Mesodermal cell (in vitro differentiated cells): ENCODE data around the gene ANK3.

Experiments
- H3K27ac ChIP-seq: 2 replicates; pipeline ENCODE4 v1.7.0; 2013; ENCODE audit warnings: mild to moderate bottlenecking, low read depth, low read length, moderate library complexity; ENCODE audit not compliant: severe bottlenecking
- H3K36me3 ChIP-seq: 2 replicates; pipeline ENCODE4 v1.7.1; 2013; ENCODE audit warnings: mild to moderate bottlenecking, low read length, moderate library complexity; ENCODE audit not compliant: control insufficient read depth, insufficient read depth
- H3K4me1 ChIP-seq: one replicate; pipeline ENCODE4 v1.7.1; 2013; ENCODE audit warnings: mild to moderate bottlenecking, low read length; ENCODE audit not compliant: insufficient read depth, control insufficient read depth, poor library complexity, severe bottlenecking
- H3K4me3 ChIP-seq: 2 replicates; pipeline ENCODE4 v1.7.0; 2013; ENCODE audit warnings: low read length, control low read depth, mild to moderate bottlenecking; ENCODE audit not compliant: insufficient read depth, poor library complexity, severe bottlenecking; ENCODE audit errors: extremely low read depth
- H3K9me3 ChIP-seq: 2 replicates; pipeline ENCODE4 v1.7.1; 2013; ENCODE audit warnings: mild to moderate bottlenecking, low read length, moderate library complexity; ENCODE audit not compliant: control insufficient read depth
- WGBS, 2 experiments: methylation state at CpG; one replicate each; pipeline ENCODE4 v1.1.5; 2013; ENCODE audit warnings: missing lambda C conversion rate in 2 of 2; ENCODE audit not compliant: insufficient coverage in 2 of 2; 5-methylcytosine and 5-hydroxymethylcytosine counted together

ANK3 gene

GRCh38 chr10:60205741-60206140 lies 183.9 kb downstream of the ANK3 start:
- H3K4me3 ChIP-seq, result no peak overlapping the region
- H3K4me1 ChIP-seq, result no peaks in the 10 kb centered on the region
- no peaks in the 10 kb centered on the region for H3K9me3 ChIP-seq
- no peak overlapping the region for H3K27ac ChIP-seq
- H3K36me3 ChIP-seq, result no peaks in the 10 kb centered on the region
- 86 to 90% methylated on average over 2 of the region's 3 CpGs for WGBS, 2 experiments

DNA sequence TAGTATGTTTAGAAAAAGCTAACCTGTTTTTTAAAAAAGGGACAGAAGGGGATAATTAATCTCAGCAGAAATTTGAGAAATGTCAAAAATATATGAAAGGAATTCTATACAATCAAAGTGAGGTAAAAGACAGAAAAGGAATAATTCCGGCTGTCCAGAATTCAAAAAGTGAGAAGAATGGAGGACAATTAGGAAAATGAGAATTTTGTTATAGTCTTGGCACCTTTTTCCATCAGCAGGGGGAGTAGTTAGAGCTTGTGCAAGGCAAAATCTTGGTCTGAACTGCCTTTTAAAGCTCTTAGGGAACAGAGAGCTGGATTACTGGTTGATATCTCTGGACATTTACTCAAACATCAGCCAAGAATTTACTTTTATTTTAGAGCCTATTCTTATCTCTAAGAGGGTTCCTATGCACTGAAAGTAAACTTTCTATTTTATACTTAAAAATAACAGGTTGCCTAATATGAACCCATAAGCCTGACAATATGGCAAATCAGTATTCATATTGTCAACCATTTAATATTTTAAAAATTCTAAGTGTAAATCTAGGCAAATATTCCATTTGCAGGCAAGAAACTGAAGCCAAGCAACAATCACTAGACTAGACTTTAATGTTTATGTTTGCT lies 185.6 kb downstream of the ANK3 start:
- 50% methylated on average over 1 of the region's 1 CpG; no CpG with 5 or more reads in 1 of the 2 experiments for WGBS, 2 experiments

DNA sequence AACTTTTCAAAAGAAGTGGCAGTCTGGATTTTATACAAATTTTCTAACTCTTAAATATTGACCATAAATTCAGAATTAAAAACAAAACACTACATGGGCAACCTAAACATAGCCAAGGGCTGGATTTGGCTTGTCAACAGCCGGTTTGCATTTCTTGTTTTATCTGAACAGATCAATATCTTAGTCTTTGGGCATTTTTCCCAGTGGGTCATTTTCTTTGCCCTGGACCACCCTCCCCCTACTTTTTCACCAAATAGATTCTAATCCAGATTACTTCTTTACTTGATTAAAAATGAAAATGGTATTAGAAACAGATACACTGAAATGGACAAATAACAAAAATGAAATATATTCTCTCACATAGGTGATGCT lies 189.0 kb downstream of the ANK3 start:
- no peaks in the 10 kb centered on the region for H3K36me3 ChIP-seq
- H3K27ac ChIP-seq, result no peak overlapping the region
- H3K4me1 ChIP-seq, result peaks cover 10% of the 10 kb centered on the region
- H3K4me3 ChIP-seq, result no peak overlapping the region
- H3K9me3 ChIP-seq, result no peaks in the 10 kb centered on the region
- WGBS, 2 experiments, result 100% methylated on average over 1 of the region's 1 CpG

More for the DNA sequence above, 185.6 kb downstream of the ANK3 start:
- Histone ChIP-seq H3K9me3 (no peaks in the 10 kb centered on the region), H3K27ac (no peak overlapping the region), H3K4me3 (no peak overlapping the region), H3K4me1 (no peaks in the 10 kb centered on the region), H3K36me3 (no peaks in the 10 kb centered on the region)

- WGBS, 2 experiments, result 93 to 98% methylated on average over 6 to 7 of the region's 8 CpGs
- peaks cover 10% of the 10 kb centered on the region for H3K4me1 ChIP-seq
- no peak overlapping the region for H3K4me3 ChIP-seq
- H3K9me3 ChIP-seq, result no peaks in the 10 kb centered on the region
- no peaks in the 10 kb centered on the region for H3K36me3 ChIP-seq
- H3K27ac ChIP-seq, result no peak overlapping the region
Measured at GRCh38 chr10:60200012-60200681, 189.5 kb downstream of the ANK3 start.

- WGBS, 2 experiments, result 83 to 100% methylated on average over 2 to 3 of the region's 3 CpGs
- peaks cover 10% of the 10 kb centered on the region for H3K4me1 ChIP-seq
- no peaks in the 10 kb centered on the region for H3K9me3 ChIP-seq
- H3K4me3 ChIP-seq, result no peak overlapping the region
- H3K27ac ChIP-seq, result peak overlapping the region; percentile 43
- H3K36me3 ChIP-seq, result peaks cover 3% of the 10 kb centered on the region
Measured at GRCh38 chr10:60197206-60197605, 192.5 kb downstream of the ANK3 start.

- H3K4me3 ChIP-seq, result no peak overlapping the region
- no peak overlapping the region for H3K27ac ChIP-seq
- peaks cover 3% of the 10 kb centered on the region for H3K36me3 ChIP-seq
- peaks cover 10% of the 10 kb centered on the region for H3K4me1 ChIP-seq
- H3K9me3 ChIP-seq, result peaks cover 13% of the 10 kb centered on the region
Measured at GRCh38 chr10:60194421-60194820, 195.3 kb downstream of the ANK3 start.

DNA sequence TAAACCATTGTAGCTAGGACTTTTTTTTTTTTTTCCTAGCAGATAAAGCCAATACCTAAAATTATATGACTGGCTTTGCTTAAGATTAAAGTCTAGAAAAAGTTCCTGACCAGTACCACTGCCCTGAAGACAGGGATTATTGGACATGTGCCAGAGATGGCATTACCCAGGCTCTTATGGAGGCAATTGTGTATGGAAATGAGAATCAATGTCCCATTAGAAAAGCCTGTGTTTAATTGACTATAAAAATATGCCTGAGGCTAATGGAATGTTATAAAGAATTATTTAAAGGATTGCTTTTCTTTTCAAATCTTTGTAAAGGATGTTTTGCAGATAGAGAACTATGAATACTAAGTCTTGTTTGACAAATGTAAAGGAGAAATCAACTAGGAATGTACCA lies 196.7 kb downstream of the ANK3 start:
- Histone ChIP-seq H3K9me3 (peaks cover 13% of the 10 kb centered on the region), H3K4me1 (peaks cover 13% of the 10 kb centered on the region), H3K4me3 (no peak overlapping the region), H3K27ac (no peak overlapping the region), H3K36me3 (peaks cover 3% of the 10 kb centered on the region)

DNA sequence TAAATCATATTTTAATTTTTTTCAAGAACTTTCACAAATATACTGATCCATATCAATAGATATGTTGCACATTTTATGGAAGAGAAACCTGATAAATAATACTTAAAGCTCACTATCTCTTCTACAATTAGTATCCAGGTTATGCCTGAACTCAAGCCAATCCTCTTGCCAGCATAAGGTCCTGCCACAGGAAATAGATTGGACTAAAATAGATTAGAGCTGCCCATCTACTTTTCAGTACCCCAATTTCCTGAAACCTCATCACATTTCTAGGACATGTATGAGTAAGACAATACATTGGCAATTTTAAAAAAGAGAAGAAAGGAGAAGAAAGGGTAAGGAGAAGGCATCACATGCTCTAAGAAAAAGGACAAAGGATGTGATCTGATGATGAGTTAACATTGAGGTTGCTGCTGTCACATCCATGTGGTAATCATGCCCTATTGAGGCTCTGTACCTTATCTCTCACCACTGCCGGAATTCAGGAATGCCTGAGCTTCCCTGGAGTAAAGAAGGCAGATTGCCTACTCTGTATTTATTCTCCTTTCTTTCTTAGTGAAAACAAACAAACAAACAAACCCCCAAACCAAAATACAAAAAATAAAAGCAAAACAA lies 199.7 kb downstream of the ANK3 start:
- H3K9me3 ChIP-seq, result peaks cover 13% of the 10 kb centered on the region
- H3K27ac ChIP-seq, result peak overlapping the region; percentile 65
- H3K4me1 ChIP-seq, result peaks cover 9% of the 10 kb centered on the region
- WGBS, 2 experiments, result 60 to 86% methylated on average over 1 of the region's 1 CpG
- H3K4me3 ChIP-seq, result no peak overlapping the region
- H3K36me3 ChIP-seq, result peaks cover 8% of the 10 kb centered on the region

DNA sequence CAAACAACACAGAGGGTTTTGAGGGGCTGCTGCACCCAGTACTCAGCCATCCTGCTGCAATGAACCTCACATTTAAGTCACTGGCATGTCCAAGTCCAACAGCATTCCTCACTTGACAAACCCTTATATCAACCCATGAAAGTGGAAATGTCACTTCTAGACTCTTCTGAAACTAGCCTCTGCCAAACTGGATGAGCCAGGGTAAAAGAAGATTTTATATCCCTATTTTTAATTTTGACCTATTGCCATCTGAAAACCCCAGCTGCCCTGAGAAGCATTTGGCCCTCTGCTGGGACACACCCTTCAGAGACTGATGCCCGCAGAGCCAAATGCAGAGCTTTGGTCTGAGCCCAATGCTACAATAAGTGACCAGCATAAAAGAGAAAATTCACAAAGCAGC lies 201.1 kb downstream of the ANK3 start:
- Histone ChIP-seq H3K4me3 (no peak overlapping the region), H3K9me3 (peaks cover 13% of the 10 kb centered on the region), H3K27ac (no peak overlapping the region), H3K4me1 (peaks cover 9% of the 10 kb centered on the region), H3K36me3 (peaks cover 8% of the 10 kb centered on the region)
- WGBS, 2 experiments, result no CpG with 5 or more reads among the region's 1 CpG

DNA sequence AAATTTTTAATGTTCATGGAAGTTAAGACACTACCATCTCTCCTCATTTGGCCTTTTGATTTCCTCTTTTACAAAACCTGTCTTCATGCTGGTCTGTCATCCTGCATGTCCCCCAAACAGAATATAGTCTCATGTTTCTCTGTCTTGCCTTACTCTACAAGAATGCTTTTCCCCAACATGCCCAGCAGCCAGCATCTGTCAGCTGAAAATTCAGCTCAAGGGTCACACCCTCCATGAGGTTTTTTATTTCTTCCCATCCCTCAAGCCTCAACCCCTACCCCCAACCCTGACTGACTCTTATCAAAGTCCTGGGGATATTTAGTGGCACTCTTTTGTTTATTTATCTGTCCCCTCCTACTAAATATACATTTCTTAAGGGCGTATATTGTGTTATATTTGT lies 202.0 kb downstream of the ANK3 start:
- H3K9me3 ChIP-seq, result peaks cover 13% of the 10 kb centered on the region
- peaks cover 8% of the 10 kb centered on the region for H3K36me3 ChIP-seq
- H3K27ac ChIP-seq, result no peak overlapping the region
- WGBS, 2 experiments, result no CpG with 5 or more reads among the region's 1 CpG
- H3K4me3 ChIP-seq, result no peak overlapping the region
- H3K4me1 ChIP-seq, result peaks cover 11% of the 10 kb centered on the region
